Panc1 (cell line): Measurements from ENCODE around the gene PPDPF. TPM values are rescaled to one million over a fixed set of nuclear protein-coding genes. Genes with fewer than 3 reads are reported as not detected.

ENCODE experiments used
- ATAC-seq: fragments of 200-7000 bp; cut with Tn5 transposase; 2 replicates; pipeline ENCODE4 v1.9.1; 2020; ENCODE audit warnings: mild to moderate bottlenecking, moderate library complexity
- BruUV-seq: library from RNA; stranded (reverse); fragments of 400-500 nt; replicated peaks from 2 replicates; lab custom pipeline; 2021; lab: Mats Ljungman, UMichigan
- CTCF ChIA-PET: fragments of 300-600 bp; sonication (Branson Sonifier 250); formaldehyde crosslinking; loops from one replicate; lab custom pipeline; 2022; ENCODE audit warnings: antibody characterized with exemption; lab: Charles Lee
- POLR2A ChIA-PET: fragments of 300-600 bp; sonication (Branson Sonifier 250); formaldehyde crosslinking; loops from one replicate; lab custom pipeline; 2022; ENCODE audit warnings: antibody characterized with exemption; lab: Charles Lee
- DNase-seq: peaks from one replicate; pipeline ENCODE4 v3.0.0-alpha.2; 2010; ENCODE audit warnings: low read depth, low spot score
- H3K27ac ChIP-seq: 2 replicates; pipeline ENCODE4 v1.5.1; 2011; ENCODE audit warnings: mild to moderate bottlenecking, low read length, inconsistent platforms
- H3K27me3 ChIP-seq: fragments of 200-500 bp; sonication (Bioruptor generic); 2 replicates; pipeline ENCODE4 v1.6.0; 2014; ENCODE audit warnings: low read length, inconsistent platforms; ENCODE audit not compliant: control insufficient read depth, insufficient read depth
- H3K36me3 ChIP-seq: fragments of 200-500 bp; sonication (Bioruptor generic); 2 replicates; pipeline ENCODE4 v1.5.1; 2014; ENCODE audit warnings: inconsistent platforms, mild to moderate bottlenecking, low read length, moderate library complexity; ENCODE audit not compliant: control insufficient read depth, insufficient read depth
- H3K4me1 ChIP-seq: 2 replicates; pipeline ENCODE4 v1.5.1; 2011; ENCODE audit warnings: inconsistent platforms, mild to moderate bottlenecking, low read length, moderate library complexity; ENCODE audit not compliant: control insufficient read depth, insufficient read depth
- H3K4me3 ChIP-seq, 2 experiments: 2 replicates each; pipeline ENCODE4 v1.5.1; 2011 to 2012; ENCODE audit warnings: low read depth in 2 of 2, low read length in 2 of 2, mild to moderate bottlenecking in 2 of 2, inconsistent platforms in 1 of 2, moderate library complexity in 1 of 2
- H3K9me3 ChIP-seq: fragments of 200-500 bp; sonication (Bioruptor generic); 2 replicates; pipeline ENCODE4 v1.5.1; 2014; ENCODE audit warnings: low read depth, mild to moderate bottlenecking, inconsistent platforms, low read length, moderate library complexity; ENCODE audit not compliant: control insufficient read depth, insufficient read depth
- POLR2AphosphoS5 ChIP-seq: IDR thresholded peaks from 2 replicates; pipeline ENCODE4 v1.6.1; 2012; ENCODE audit warnings: mild to moderate bottlenecking, low read depth, low read length, moderate library complexity
- SIN3A ChIP-seq: IDR thresholded peaks from 2 replicates; pipeline ENCODE4 v1.6.1; 2012; ENCODE audit warnings: low read depth, mild to moderate bottlenecking, low read length, moderate library complexity, borderline replicate concordance; ENCODE audit not compliant: insufficient read depth
- TCF7L2 ChIP-seq: IDR thresholded peaks from 2 replicates; pipeline ENCODE4 v1.6.1; 2011; ENCODE audit warnings: mild to moderate bottlenecking, low read depth, low read length, inconsistent platforms
- in situ Hi-C: cut with HindIII; loops from 2 replicates; pipeline ENCODE4 v1.10.0; 2016; ENCODE audit warnings: low sequenced_read_pairs, low pct_unique_long_range_greater_than_20kb
- intact Hi-C: fragments of 100-400 bp; cut with micrococcal nuclease; formaldehyde crosslinking; loops from one replicate; pipeline ENCODE4 v1.10.0; 2022; ENCODE audit not compliant: unreplicated experiment
- total RNA-seq: library from RNA; stranded (reverse); gene quantifications from one replicate; pipeline ENCODE4 v1.2.1, GENCODE V29; 2021; ENCODE audit not compliant: unreplicated experiment
- TF ChIP-seq, protein P1 (sequence below): fragments of 450-650 bp; IDR thresholded peaks from 2 replicates; pipeline ENCODE4 v1.5.1; 2017; ENCODE audit warnings: mild to moderate bottlenecking
- TF ChIP-seq, protein P2 (sequence below), 2 experiments: IDR thresholded peaks; 2 replicates each; pipeline ENCODE4 v1.6.1; 2011 to 2012; ENCODE audit warnings: low read depth in 2 of 2, control low read depth in 1 of 2, low read length in 1 of 2, mild to moderate bottlenecking in 1 of 2, moderate library complexity in 1 of 2; ENCODE audit not compliant: insufficient read depth in 1 of 2

PPDPF gene
- total RNA-seq, 1 experiment from 2014 or later = 241 TPM

DNA sequence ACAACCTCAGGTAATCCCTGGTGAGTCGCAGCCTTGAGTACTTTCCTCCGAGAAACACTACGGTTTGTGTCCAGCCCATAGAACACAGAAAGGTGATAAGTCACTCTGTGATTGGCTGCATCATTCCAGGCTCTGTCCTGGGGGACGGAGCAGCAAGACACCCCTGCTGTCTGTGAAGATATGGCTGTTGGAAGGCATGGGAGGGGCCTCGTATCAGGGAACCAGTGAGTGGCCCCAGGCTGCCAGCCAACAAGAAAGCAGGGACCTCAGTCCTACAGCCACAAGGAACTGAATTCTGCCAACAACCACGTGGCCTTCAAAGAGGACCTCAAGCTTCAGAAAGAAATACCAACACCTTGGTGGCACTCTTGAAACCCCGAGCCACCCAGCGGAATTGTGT, 15.3 kb upstream of the PPDPF start:
- in situ Hi-C loops (no loop called here), intact Hi-C loops (no loop called here)
- Histone ChIP-seq H3K4me1 (peaks cover 3% of the 10 kb centered on the region; the same call in 1 of the 2 replicates), H3K4me3 (no peak overlapping the region), H3K27ac (no peak overlapping the region), H3K27me3 (no peaks in the 10 kb centered on the region), H3K9me3 (no peaks in the 10 kb centered on the region), H3K36me3 (no peaks in the 10 kb centered on the region)
- no TSS peak for BruUV-seq
- TF ChIP-seq, protein P1, sequence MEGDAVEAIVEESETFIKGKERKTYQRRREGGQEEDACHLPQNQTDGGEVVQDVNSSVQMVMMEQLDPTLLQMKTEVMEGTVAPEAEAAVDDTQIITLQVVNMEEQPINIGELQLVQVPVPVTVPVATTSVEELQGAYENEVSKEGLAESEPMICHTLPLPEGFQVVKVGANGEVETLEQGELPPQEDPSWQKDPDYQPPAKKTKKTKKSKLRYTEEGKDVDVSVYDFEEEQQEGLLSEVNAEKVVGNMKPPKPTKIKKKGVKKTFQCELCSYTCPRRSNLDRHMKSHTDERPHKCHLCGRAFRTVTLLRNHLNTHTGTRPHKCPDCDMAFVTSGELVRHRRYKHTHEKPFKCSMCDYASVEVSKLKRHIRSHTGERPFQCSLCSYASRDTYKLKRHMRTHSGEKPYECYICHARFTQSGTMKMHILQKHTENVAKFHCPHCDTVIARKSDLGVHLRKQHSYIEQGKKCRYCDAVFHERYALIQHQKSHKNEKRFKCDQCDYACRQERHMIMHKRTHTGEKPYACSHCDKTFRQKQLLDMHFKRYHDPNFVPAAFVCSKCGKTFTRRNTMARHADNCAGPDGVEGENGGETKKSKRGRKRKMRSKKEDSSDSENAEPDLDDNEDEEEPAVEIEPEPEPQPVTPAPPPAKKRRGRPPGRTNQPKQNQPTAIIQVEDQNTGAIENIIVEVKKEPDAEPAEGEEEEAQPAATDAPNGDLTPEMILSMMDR = no peak
- no peak for TF ChIP-seq POLR2AphosphoS5
- CTCF ChIA-PET = no interaction called here
- POLR2A ChIA-PET = no interaction called here
- DNase-seq (no peak), ATAC-seq (no peak)

DNA sequence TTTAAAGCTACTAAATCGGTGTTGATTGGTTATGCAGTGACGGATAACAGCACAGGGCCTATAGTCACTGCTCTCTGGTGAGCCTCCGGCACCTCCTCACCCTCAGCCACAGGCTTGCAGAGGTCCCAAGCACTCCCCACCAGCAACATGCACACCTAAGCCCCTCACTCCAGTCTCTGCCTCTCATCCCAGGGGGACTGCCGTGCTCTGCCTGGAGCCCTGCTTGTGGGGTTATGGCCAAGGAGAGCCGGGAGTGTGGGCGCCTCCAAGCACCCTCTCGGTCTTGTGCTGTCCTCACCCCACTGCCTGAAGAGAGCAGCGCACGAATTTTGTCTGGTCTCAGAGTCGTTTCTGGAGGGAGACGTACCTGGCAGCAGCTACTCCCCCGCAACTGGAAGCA, 14.8 kb upstream of the PPDPF start:
- ATAC-seq = no peak
- intact Hi-C loops = no loop called here
- no peak overlapping the region for H3K4me3 ChIP-seq
- H3K9me3 ChIP-seq = no peaks in the 10 kb centered on the region
- no TSS peak for BruUV-seq
- ChIA-PET CTCF (no interaction called here), POLR2A (no interaction called here)
- H3K27me3 ChIP-seq = no peaks in the 10 kb centered on the region
- in situ Hi-C loops = no loop called here
- no peak overlapping the region for H3K27ac ChIP-seq
- TF ChIP-seq, protein P2, sequence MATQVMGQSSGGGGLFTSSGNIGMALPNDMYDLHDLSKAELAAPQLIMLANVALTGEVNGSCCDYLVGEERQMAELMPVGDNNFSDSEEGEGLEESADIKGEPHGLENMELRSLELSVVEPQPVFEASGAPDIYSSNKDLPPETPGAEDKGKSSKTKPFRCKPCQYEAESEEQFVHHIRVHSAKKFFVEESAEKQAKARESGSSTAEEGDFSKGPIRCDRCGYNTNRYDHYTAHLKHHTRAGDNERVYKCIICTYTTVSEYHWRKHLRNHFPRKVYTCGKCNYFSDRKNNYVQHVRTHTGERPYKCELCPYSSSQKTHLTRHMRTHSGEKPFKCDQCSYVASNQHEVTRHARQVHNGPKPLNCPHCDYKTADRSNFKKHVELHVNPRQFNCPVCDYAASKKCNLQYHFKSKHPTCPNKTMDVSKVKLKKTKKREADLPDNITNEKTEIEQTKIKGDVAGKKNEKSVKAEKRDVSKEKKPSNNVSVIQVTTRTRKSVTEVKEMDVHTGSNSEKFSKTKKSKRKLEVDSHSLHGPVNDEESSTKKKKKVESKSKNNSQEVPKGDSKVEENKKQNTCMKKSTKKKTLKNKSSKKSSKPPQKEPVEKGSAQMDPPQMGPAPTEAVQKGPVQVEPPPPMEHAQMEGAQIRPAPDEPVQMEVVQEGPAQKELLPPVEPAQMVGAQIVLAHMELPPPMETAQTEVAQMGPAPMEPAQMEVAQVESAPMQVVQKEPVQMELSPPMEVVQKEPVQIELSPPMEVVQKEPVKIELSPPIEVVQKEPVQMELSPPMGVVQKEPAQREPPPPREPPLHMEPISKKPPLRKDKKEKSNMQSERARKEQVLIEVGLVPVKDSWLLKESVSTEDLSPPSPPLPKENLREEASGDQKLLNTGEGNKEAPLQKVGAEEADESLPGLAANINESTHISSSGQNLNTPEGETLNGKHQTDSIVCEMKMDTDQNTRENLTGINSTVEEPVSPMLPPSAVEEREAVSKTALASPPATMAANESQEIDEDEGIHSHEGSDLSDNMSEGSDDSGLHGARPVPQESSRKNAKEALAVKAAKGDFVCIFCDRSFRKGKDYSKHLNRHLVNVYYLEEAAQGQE (IDR thresholded peaks at IDR 0.05; ENCODE audit: insufficient read depth in 1 of 2, low read depth in 2 of 2, low read length in 1 of 2) = no peak
- TF ChIP-seq SIN3A (no peak), POLR2AphosphoS5 (no peak), TCF7L2 (no peak)
- TF ChIP-seq, protein P1 = no peak
- no peak for DNase-seq
- H3K4me1 ChIP-seq = peaks cover 3% of the 10 kb centered on the region; the same call in 1 of the 2 replicates
- no peaks in the 10 kb centered on the region for H3K36me3 ChIP-seq
